Keratinocyte (primary cell): ENCODE data around the gene ERC2.

Experiments used
- CTCF ChIP-seq, 3 experiments: IDR thresholded peaks in 1 of 3; conservative IDR thresholded peaks in 1 of 3; optimal IDR thresholded peaks in 1 of 3; 2 replicates in 2 of 3; 3 replicates in 1 of 3; pipeline versions ENCODE3 to v1.5.1; 2011; ENCODE audit warnings: low read length in 3 of 3, mild to moderate bottlenecking in 3 of 3, moderate library complexity in 2 of 3, control low read depth in 1 of 3, inconsistent platforms in 1 of 3; ENCODE audit not compliant: insufficient read depth in 2 of 3; ENCODE audit errors: extremely low read depth in 1 of 3
- EZH2 ChIP-seq: IDR thresholded peaks from one replicate; pipeline ENCODE4 v1.6.1; 2012; ENCODE audit warnings: inconsistent platforms, mild to moderate bottlenecking, low read length, moderate library complexity

DNA sequence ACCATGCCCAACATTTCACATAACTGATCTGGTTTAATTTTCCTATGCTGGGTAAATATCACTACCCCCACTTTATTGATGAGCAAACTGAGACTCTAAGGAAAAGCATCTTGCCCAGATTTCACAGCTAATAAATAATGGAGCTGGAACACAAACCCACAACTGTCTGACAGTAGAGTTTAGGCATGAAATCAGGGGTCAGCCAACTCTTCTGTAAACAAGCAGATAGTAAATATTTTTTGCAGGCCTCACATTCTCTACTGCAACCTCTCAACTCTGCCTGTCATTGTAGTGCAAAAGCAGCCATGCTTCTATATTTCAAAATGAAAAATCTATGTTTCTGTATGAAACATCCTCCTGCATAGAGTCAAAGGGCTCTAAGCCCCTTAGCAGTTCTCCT lies 111.5 kb downstream of the ERC2 start:
- no peak for TF ChIP-seq CTCF (optimal IDR thresholded peaks at IDR 0.05 in 1 of 3, IDR thresholded peaks at IDR 0.05 in 1 of 3, conservative IDR thresholded peaks at IDR 0.05 in 1 of 3; ENCODE audit: extremely low read depth in 1 of 3, insufficient read depth in 2 of 3, low read length in 3 of 3)
- TF ChIP-seq EZH2: no peak
